Stomach (tissue), 9 donors: ENCODE results near the gene AGAP9. TPM values are rescaled to one million over a fixed set of nuclear protein-coding genes. Genes with fewer than 3 reads are reported as not detected.
"Not testable (repeated sequence)": the region's sequence is repeated elsewhere in the genome, so short reads cannot be mapped to it uniquely, and the experiment has no call there.

Source experiments
- DNase-seq, 2 donors: peaks; one replicate each; pipeline versions ENCODE4 v3.0.0 to v3.0.0-alpha.2; 2013 to 2019
- H3K27ac ChIP-seq, 5 donors: fragments of 200-600 bp in 4 of 5; sonication (generic) in 4 of 5; one replicate each; pipeline ENCODE4 v1.5.1; 2013 to 2019; ENCODE audit warnings: mild to moderate bottlenecking in 1 of 5, moderate library complexity in 1 of 5
- H3K27me3 ChIP-seq, 3 donors: fragments of 200-600 bp; sonication (generic); one replicate each; pipeline ENCODE4 v1.5.1; 2017 to 2019; ENCODE audit warnings: mixed run types in 1 of 3
- H3K36me3 ChIP-seq, 4 donors: fragments of 200-600 bp; sonication (generic); 1 replicate in 3 of 4; 2 replicates in 1 of 4; pipeline ENCODE4 v1.5.1; 2016 to 2019
- H3K4me1 ChIP-seq, 4 donors: fragments of 200-600 bp; sonication (generic); one replicate each; pipeline ENCODE4 v1.5.1; 2016 to 2019
- H3K4me3 ChIP-seq, 4 donors: fragments of 200-600 bp; sonication (generic) in 3 of 4; one replicate each; pipeline ENCODE4 v1.5.1; 2016 to 2019; ENCODE audit warnings: mild to moderate bottlenecking in 1 of 4
- H3K9me3 ChIP-seq, 4 donors: fragments of 200-600 bp; sonication (generic); one replicate each; pipeline ENCODE4 v1.5.1; 2016 to 2019
- WGBS, 5 donors: extraction: QIAGEN DNeasy Blood & Tissue Kit in 3 of 5; methylation state at CpG; one replicate each; pipeline versions ENCODE4 v1.1.5 to v1.1.7; 2013 to 2018; 5-methylcytosine and 5-hydroxymethylcytosine counted together
- intact Hi-C: fragments of 100-400 bp; cut with DNase I; formaldehyde crosslinking; loops from one replicate; pipeline ENCODE4 v1.15.1; 2023; ENCODE audit warnings: low total_unique reads
- polyA plus RNA-seq, 3 donors: library from polyadenylated mRNA; stranded (reverse); fragments of 200-250 nt; gene quantifications; one replicate each; pipeline ENCODE4 v1.2.3, GENCODE V29; 2013
- total RNA-seq, 5 donors: library from RNA; depleted of rRNA; stranded (reverse); fragments of >200 nt; gene quantifications; one replicate each; pipeline versions ENCODE4 v1.1.0 to v1.2.3, GENCODE V29; 2014 to 2016
- TF ChIP-seq, protein P1 (sequence below), 7 experiments: fragments of 450-650 bp in 4 of 7; fragments of 200-600 bp in 3 of 7; sonication (generic) in 3 of 7; IDR thresholded peaks; one replicate each; pipeline ENCODE4 v1.5.1; 2016 to 2019; ENCODE audit warnings: antibody characterized with exemption in 7 of 7, control low read depth in 2 of 7, mild to moderate bottlenecking in 1 of 7
- donor health status: healthy with polysubstance abuse.
- donor health status: Bipolar disorder and iron deficiency.
- donor health status: healthy.

Gene AGAP9
- total and polyA plus RNA-seq, 8 donors: 1.4 to 40.3 (median 10.4) TPM

DNA sequence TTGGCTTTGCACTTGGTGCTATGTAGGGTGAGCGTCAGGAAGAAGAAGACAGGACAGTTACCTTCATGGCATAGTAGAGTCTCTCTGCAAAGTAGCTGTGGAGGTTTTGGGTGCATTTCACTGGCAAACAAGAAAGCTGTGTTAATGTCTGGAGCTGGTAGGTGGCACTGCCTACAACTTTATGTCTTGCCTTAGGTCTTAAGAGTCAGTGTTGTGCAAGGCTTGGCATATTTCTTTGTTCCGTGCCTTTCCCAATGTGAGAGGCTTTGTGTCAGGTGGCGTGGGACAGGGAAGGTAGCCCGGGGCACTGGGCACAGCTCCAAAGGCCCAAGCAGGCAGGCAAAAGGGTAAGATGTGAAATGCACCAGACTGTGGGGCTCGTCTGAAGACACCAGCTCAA is 51.4 kb downstream of the AGAP9 start:
- H3K27ac ChIP-seq, intact Hi-C loops, H3K4me3 ChIP-seq, DNase-seq, H3K36me3 ChIP-seq, H3K9me3 ChIP-seq, H3K27me3 ChIP-seq, H3K4me1 ChIP-seq: not testable (repeated sequence)
- no CpG with 5 or more reads among the region's 5 CpGs for WGBS, 5 donors

GRCh38 chr10:47468731-47469528 is 54.5 kb downstream of the AGAP9 start:
- H3K27ac ChIP-seq, H3K4me3 ChIP-seq, H3K36me3 ChIP-seq, H3K4me1 ChIP-seq, intact Hi-C loops, H3K9me3 ChIP-seq, H3K27me3 ChIP-seq, DNase-seq: not testable (repeated sequence)
- 87 to 92% (median 90%) methylated on average over 2 to 15 of the region's 20 CpGs for WGBS, 5 donors

DNA sequence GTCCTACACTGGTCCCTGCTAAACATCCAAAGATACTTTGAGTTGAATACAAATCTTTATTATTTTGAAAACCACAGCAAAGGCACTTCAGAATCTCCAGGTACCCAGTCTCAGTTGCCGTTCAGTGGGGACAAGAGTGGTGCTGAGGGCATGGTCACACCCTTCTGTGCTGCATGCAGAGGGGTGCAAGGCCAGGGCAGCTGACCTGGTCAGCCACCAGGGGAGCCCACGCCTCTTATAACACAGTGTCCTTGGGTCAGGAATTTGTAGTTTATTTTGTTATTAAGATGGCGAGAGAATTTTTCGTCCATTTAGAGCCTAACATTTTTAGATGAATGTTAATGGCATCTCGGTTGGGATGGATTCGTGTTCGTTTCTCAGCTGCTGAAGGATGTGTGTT is 55.5 kb downstream of the AGAP9 start:
- intact Hi-C loops, H3K4me3 ChIP-seq, H3K27me3 ChIP-seq, H3K27ac ChIP-seq, DNase-seq, H3K4me1 ChIP-seq, H3K36me3 ChIP-seq, H3K9me3 ChIP-seq: not testable (repeated sequence)
- WGBS, 5 donors: 86 to 94% (median 94%) methylated on average over 4 to 5 of the region's 7 CpGs

DNA sequence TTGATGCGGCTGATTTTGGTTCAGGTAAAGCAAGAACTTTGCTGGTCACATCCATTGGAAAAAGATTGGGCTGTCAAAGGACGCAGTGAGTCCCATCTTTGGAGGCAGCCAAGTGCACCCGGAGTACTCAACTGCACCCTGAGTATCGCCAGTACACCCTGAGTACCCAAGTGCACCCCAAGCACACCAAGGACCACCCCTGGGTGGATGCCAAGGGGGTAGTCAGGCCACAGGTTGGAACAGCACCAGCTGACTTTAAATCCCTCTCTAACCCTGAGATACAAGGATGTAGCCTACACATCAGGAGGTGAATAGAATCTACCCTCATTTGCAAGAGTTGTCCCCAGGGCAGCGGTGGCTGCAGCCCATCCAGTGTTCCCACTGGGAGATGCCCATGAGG is 56.0 kb downstream of the AGAP9 start:
- H3K27ac ChIP-seq, H3K4me3 ChIP-seq, H3K36me3 ChIP-seq, H3K9me3 ChIP-seq, H3K27me3 ChIP-seq, H3K4me1 ChIP-seq, intact Hi-C loops, DNase-seq: not testable (repeated sequence)
- 93 to 97% (median 95%) methylated on average over 2 to 5 of the region's 5 CpGs for WGBS, 5 donors

DNA sequence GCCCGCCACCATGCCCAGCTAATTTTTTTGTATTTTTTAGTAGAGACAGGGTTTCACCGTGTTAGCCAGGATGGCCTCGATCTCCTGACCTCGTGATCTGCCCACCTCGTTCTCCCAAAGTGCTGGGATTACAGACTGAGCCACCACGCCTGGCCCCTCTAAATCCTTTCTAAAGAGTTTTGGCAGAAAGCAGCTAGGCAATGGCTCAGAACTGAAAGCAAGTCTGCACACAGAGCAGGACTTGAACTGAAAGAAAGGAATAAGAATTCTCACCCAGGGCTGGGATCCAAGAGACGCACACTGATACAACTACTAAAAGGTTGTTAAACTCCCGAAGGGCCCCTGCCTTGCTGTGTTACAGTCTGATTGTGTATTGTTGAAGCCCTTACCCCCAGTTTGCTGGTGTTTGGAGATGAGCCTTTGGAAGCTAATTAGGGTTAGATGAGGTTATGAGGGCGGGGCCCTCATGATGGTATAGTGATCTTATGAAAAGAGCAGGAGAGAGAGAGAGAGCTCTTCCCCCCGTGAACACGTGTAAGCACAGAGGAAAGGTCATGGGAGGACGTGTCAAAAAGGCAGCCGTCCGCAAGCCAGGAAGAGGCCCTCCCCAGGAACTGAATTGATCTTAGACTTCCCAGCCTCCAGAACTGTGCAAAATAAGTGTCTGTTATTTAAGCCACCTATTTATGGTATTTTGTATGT is 58.1 kb downstream of the AGAP9 start:
- H3K36me3 ChIP-seq, H3K4me3 ChIP-seq, DNase-seq, H3K4me1 ChIP-seq, intact Hi-C loops, H3K9me3 ChIP-seq, H3K27ac ChIP-seq, H3K27me3 ChIP-seq: not testable (repeated sequence)
- 66 to 82% (median 71%) methylated on average over 11 to 14 of the region's 14 CpGs for WGBS, 5 donors

- H3K27ac ChIP-seq, intact Hi-C loops, H3K4me3 ChIP-seq, H3K27me3 ChIP-seq, DNase-seq, H3K36me3 ChIP-seq, H3K9me3 ChIP-seq, H3K4me1 ChIP-seq: not testable (repeated sequence)
- 77 to 86% methylated on average over 3 of the region's 9 CpGs; no CpG with 5 or more reads in 3 of the 5 donors for WGBS, 5 donors
These were observed 60.7 kb downstream of the AGAP9 start for GRCh38 chr10:47462577-47463358.

GRCh38 chr10:47461261-47461687 is 62.2 kb downstream of the AGAP9 start:
- H3K4me1 ChIP-seq, H3K9me3 ChIP-seq, H3K27me3 ChIP-seq, intact Hi-C loops, H3K27ac ChIP-seq, H3K36me3 ChIP-seq: not testable (repeated sequence)
- peak; percentile 56 to 88 for DNase-seq
- WGBS, 5 donors: 1 to 2% (median 1%) methylated on average over 13 to 23 of the region's 37 CpGs; no CpG with 5 or more reads in 1 of the 5 donors
- H3K4me3 ChIP-seq: peak overlapping the region in 2 of 4 donors; percentile 18 to 35
- TF ChIP-seq, protein P1, sequence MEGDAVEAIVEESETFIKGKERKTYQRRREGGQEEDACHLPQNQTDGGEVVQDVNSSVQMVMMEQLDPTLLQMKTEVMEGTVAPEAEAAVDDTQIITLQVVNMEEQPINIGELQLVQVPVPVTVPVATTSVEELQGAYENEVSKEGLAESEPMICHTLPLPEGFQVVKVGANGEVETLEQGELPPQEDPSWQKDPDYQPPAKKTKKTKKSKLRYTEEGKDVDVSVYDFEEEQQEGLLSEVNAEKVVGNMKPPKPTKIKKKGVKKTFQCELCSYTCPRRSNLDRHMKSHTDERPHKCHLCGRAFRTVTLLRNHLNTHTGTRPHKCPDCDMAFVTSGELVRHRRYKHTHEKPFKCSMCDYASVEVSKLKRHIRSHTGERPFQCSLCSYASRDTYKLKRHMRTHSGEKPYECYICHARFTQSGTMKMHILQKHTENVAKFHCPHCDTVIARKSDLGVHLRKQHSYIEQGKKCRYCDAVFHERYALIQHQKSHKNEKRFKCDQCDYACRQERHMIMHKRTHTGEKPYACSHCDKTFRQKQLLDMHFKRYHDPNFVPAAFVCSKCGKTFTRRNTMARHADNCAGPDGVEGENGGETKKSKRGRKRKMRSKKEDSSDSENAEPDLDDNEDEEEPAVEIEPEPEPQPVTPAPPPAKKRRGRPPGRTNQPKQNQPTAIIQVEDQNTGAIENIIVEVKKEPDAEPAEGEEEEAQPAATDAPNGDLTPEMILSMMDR (IDR thresholded peaks at IDR 0.05): peak in 1 of 7 experiments; percentile 23
